Mucosa of descending colon (tissue), 3 donors: ENCODE measurements around the gene SESTD1. TPM values are rescaled to one million over a fixed set of nuclear protein-coding genes. Genes with fewer than 3 reads are reported as not detected.
"Not testable (repeated sequence)": the region's sequence is repeated elsewhere in the genome, so short reads cannot be mapped to it uniquely, and the experiment has no call there.

ENCODE experiments used
- ATAC-seq: fragments of 200-7000 bp; cut with Tn5 transposase; one replicate; pipeline ENCODE4 v1.9.1; 2020; ENCODE audit warnings: mild to moderate bottlenecking, moderate library complexity
- DNase-seq, 3 donors: peaks; one replicate each; pipeline ENCODE4 v3.0.0-alpha.2; 2020
- H3K36me3 ChIP-seq: fragments of 200-600 bp; one replicate; pipeline ENCODE4 v1.8.0; 2021; ENCODE audit warnings: low read depth, mild to moderate bottlenecking
- H3K4me1 ChIP-seq: fragments of 200-600 bp; one replicate; pipeline ENCODE4 v1.8.0; 2021; ENCODE audit warnings: low read depth, mild to moderate bottlenecking
- H3K4me3 ChIP-seq: fragments of 200-600 bp; one replicate; pipeline ENCODE4 v1.8.0; 2021; ENCODE audit warnings: mild to moderate bottlenecking
- H3K9me3 ChIP-seq: fragments of 200-600 bp; one replicate; pipeline ENCODE4 v1.8.0; 2021; ENCODE audit warnings: mild to moderate bottlenecking
- CTCF ChIP-seq: fragments of 200-600 bp; IDR thresholded peaks from one replicate; pipeline ENCODE4 v1.8.0; 2022; ENCODE audit warnings: antibody characterized with exemption, mild to moderate bottlenecking
- intact Hi-C, 2 donors: fragments of 100-400 bp; cut with DNase I in 1 of 2; cut with micrococcal nuclease in 1 of 2; formaldehyde crosslinking; loops; one replicate each; pipeline versions ENCODE4 v1.11.0 to v1.11.1; 2022; cut with DNase I, micrococcal nuclease
- total RNA-seq, 3 donors: library from RNA; stranded (reverse); fragmentation: NEBNext Ultra II Directional in 2 of 3; extraction: Animal tissue kit (Norgen Biotek cat#: 25700) in 2 of 3; gene quantifications; one replicate each; pipeline versions ENCODE4 v1.2.1 to v1.2.4, GENCODE V29; 2021 to 2023
- donor health status: DM: no; HTN: no; CAD: no; lungs with moderate emphysema.
- donor health status: DM: no; HTN: no; CAD: no.
- donor health status: DM: no; HTN: yes; CAD: no.

The SESTD1 gene
- total RNA-seq, 3 donors from 2014 or later, result 25.6 to 102 (median 44.0) TPM

- intact Hi-C loops, result no loop called here
- Histone ChIP-seq H3K4me3 (no peak overlapping the region), H3K36me3 (no peaks in the 10 kb centered on the region), H3K4me1 (no peaks in the 10 kb centered on the region), H3K9me3 (no peaks in the 10 kb centered on the region)
- no peak for ATAC-seq
- TF ChIP-seq CTCF, result no peak
- DNase-seq, result no peak
Observed at GRCh38 chr2:179070895-179071294, 193.7 kb downstream of the SESTD1 start.

GRCh38 chr2:179069685-179070084, 194.9 kb downstream of the SESTD1 start:
- no peaks in the 10 kb centered on the region for H3K4me1 ChIP-seq
- no peaks in the 10 kb centered on the region for H3K9me3 ChIP-seq
- DNase-seq, result no peak
- no peak for ATAC-seq
- no peak for TF ChIP-seq CTCF
- H3K4me3 ChIP-seq, result no peak overlapping the region
- no peaks in the 10 kb centered on the region for H3K36me3 ChIP-seq
- intact Hi-C loops, result no loop called here

GRCh38 chr2:179068991-179069643, 195.5 kb downstream of the SESTD1 start:
- DNase-seq (no peak), ATAC-seq (no peak)
- no peak for TF ChIP-seq CTCF
- H3K36me3 ChIP-seq, result no peaks in the 10 kb centered on the region
- H3K4me3 ChIP-seq, result no peak overlapping the region
- intact Hi-C loops, result no loop called here
- no peaks in the 10 kb centered on the region for H3K9me3 ChIP-seq
- no peaks in the 10 kb centered on the region for H3K4me1 ChIP-seq

DNA sequence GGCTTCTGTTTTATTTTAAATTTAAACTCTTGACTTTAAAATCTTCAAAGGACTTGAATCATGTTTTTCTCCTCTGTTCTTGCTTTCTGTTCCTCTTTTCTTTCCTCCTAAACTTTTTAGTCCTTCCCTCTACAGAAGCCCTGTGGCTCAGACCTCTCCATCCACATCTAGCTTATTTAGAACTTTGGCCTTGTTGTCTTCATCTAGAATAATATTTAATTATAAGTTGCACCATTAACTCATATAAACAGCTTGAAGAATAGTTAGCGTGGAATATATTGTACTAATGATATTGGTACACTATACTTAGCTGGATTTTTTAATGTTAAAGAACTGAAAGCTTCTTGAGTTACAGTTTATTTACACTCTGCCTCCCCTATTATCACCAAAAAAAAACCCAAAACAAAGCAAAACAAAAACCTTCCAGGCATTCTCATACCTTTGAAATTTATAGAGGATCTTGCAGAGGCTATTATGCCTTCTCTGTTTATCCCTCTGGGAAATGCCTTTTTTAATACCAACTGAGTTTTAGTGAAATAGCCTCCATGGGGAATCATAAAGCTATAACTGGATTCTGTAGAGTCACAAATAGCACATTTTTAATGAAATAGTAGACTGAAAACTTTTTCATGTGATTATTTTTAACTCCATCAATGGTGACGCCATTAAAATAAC, 205.5 kb downstream of the SESTD1 start:
- intact Hi-C loops, result no loop called here
- no peaks in the 10 kb centered on the region for H3K4me1 ChIP-seq
- no peaks in the 10 kb centered on the region for H3K9me3 ChIP-seq
- H3K36me3 ChIP-seq, result no peaks in the 10 kb centered on the region
- no peak overlapping the region for H3K4me3 ChIP-seq
- DNase-seq (no peak), ATAC-seq (no peak)
- no peak for TF ChIP-seq CTCF

DNA sequence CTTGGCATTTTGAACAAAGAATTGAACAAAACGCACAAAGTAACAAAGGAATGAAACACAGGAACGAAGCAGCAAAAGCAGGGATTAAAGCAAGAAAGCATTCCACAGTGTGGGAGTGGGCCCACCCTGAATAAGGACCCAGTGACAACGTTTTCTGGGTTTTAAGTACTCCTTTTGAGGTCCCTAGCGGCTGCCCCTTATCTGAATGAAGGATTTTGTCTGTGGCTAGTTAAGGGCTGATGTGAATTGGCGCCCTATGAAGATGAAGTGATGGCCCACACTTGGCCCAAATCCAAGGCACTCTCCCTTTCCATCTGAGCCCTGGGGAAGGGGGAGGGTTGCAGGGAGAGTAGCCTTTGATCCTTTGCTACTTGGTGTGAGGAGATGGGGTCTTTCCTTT, 206.9 kb downstream of the SESTD1 start:
- TF ChIP-seq CTCF, result no peak
- ATAC-seq (no peak), DNase-seq (no peak)
- no peaks in the 10 kb centered on the region for H3K36me3 ChIP-seq
- H3K4me3 ChIP-seq, result no peak overlapping the region
- intact Hi-C loops, result no loop called here
- H3K9me3 ChIP-seq, result no peaks in the 10 kb centered on the region
- H3K4me1 ChIP-seq, result no peaks in the 10 kb centered on the region

- H3K4me3 ChIP-seq, ATAC-seq, H3K9me3 ChIP-seq, DNase-seq, H3K4me1 ChIP-seq, H3K36me3 ChIP-seq, intact Hi-C loops: not testable (repeated sequence)
Observed at GRCh38 chr2:179053568-179053967, 211.1 kb downstream of the SESTD1 start.

Other genes with a start within 250 kb of the SESTD1 start
- gene CCDC141, start 214.7 kb downstream of the SESTD1 start, total RNA-seq, result 1 to 10 TPM; 1.5 to 7.4 (median 1.8) TPM